ENCODE results near the gene TBC1D2. TPM values are rescaled to one million over a fixed set of nuclear protein-coding genes. Genes with fewer than 3 reads are reported as not detected.

The TBC1D2 gene
- total and polyA plus RNA-seq, 10 of the 15 experiments (the other 5 are each of a cell fraction or from before 2014, with no cell fraction given) = 0.04 to 1.6 (median 1.1) TPM

- POLR2A ChIA-PET = no interaction called here
- BruUV-seq (replicated peaks) = no TSS peak
- RAD21 ChIA-PET (ENCODE audit: unreplicated experiment) = no interaction called here
- ATAC-seq (no peak), FAIRE-seq (no peak), DNase-seq (ENCODE audit: low read depth, low spot score) (no peak)
- no peaks in the 10 kb centered on the region for H3K36me3 ChIP-seq (ENCODE audit: control insufficient read depth in 2 of 2, insufficient read depth in 2 of 2, low read length in 1 of 2)
- no peak overlapping the region for H3K27ac ChIP-seq (ENCODE audit: control insufficient read depth, insufficient read depth)
- in situ Hi-C loops (cut with MboI) = no loop called here
- H4K20me1 ChIP-seq (ENCODE audit: control insufficient read depth, insufficient read depth) = no peaks in the 10 kb centered on the region
- no peak overlapping the region for H3K4me3 ChIP-seq
- no peak overlapping the region for H2AFZ ChIP-seq (ENCODE audit: control insufficient read depth, low read depth, low read length)
- no peaks in the 10 kb centered on the region for H3K79me2 ChIP-seq (ENCODE audit: control insufficient read depth, insufficient read depth, low read length)
- SMC1A ChIA-PET (ENCODE audit: uncharacterized antibody, unreplicated experiment) = interaction anchor here (1.1 kb wide), 1 partner anchor 65 kb away, joined by 3 read pairs; the partner anchor contains the start of gene TRIM14
- no peaks in the 10 kb centered on the region; a peak in 1 of 4 replicates for H3K27me3 ChIP-seq (replicated peaks in 1 of 2; ENCODE audit: control insufficient read depth in 2 of 2, insufficient read depth in 2 of 2, low read length in 1 of 2)
- H3K4me1 ChIP-seq (ENCODE audit: control insufficient read depth, insufficient read depth, low read length) = no peaks in the 10 kb centered on the region
- H3K9me3 ChIP-seq (replicated peaks; ENCODE audit: control insufficient read depth, insufficient read depth, low read length) = no peaks in the 10 kb centered on the region
- H3K4me2 ChIP-seq (ENCODE audit: control insufficient read depth, insufficient read depth) = no peak overlapping the region
- intact Hi-C loops (cut with micrococcal nuclease; ENCODE audit: unreplicated experiment) = no loop called here
- no peak overlapping the region for H3K9ac ChIP-seq (ENCODE audit: control insufficient read depth, insufficient read depth, low read length)
- CTCF ChIA-PET = no interaction called here
- WGBS (ENCODE audit: insufficient coverage, insufficient replicate concordance, low lambda C conversion rate, missing lambda C conversion rate) = 63% methylated on average over 6 of the region's 6 CpGs
- TF ChIP-seq NBN (IDR thresholded peaks at IDR 0.05) = no peak
- TF ChIP-seq SMAD5 (IDR thresholded peaks at IDR 0.05; ENCODE audit: low read depth) = no peak
- TF ChIP-seq BCLAF1 (IDR thresholded peaks at IDR 0.05) = no peak
- TF ChIP-seq PAX8 (IDR thresholded peaks at IDR 0.05) = no peak
- TF ChIP-seq MEF2B (IDR thresholded peaks at IDR 0.05; ENCODE audit: partially characterized antibody, poor library complexity, severe bottlenecking) = no peak
- TF ChIP-seq EZH2 (IDR thresholded peaks at IDR 0.05; ENCODE audit: borderline replicate concordance, control insufficient read depth, low read depth, low read length) = no peak
- TF ChIP-seq NRF1 (conservative IDR thresholded peaks at IDR 0.05; ENCODE audit: low read depth, low read length) = no peak
- TF ChIP-seq YY1 (IDR thresholded peaks at IDR 0.05; ENCODE audit: low read depth, low read length) = no peak
- no peak for TF ChIP-seq STAT1 (conservative IDR thresholded peaks at IDR 0.05)
- no peak for TF ChIP-seq TAF1 (IDR thresholded peaks at IDR 0.05; ENCODE audit: borderline replicate concordance, low read depth, low read length)
- TF ChIP-seq, protein P1, sequence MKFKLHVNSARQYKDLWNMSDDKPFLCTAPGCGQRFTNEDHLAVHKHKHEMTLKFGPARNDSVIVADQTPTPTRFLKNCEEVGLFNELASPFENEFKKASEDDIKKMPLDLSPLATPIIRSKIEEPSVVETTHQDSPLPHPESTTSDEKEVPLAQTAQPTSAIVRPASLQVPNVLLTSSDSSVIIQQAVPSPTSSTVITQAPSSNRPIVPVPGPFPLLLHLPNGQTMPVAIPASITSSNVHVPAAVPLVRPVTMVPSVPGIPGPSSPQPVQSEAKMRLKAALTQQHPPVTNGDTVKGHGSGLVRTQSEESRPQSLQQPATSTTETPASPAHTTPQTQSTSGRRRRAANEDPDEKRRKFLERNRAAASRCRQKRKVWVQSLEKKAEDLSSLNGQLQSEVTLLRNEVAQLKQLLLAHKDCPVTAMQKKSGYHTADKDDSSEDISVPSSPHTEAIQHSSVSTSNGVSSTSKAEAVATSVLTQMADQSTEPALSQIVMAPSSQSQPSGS (IDR thresholded peaks at IDR 0.05; ENCODE audit: low read length) = no peak
- TF ChIP-seq SIX5 (IDR thresholded peaks at IDR 0.05; ENCODE audit: low read depth, low read length, severe bottlenecking) = no peak
- TF ChIP-seq PRDM15 (CRISPR knock-in tag; IDR thresholded peaks at IDR 0.05) = no peak
- TF ChIP-seq CEBPZ (IDR thresholded peaks at IDR 0.05; ENCODE audit: low read depth, low read length) = no peak
Observed at GRCh38 chr9:98184326-98184725, 71.1 kb downstream of the TBC1D2 start.
